ENCODE measurements around the gene SMPDL3A. TPM values are rescaled to one million over a fixed set of nuclear protein-coding genes. Genes with fewer than 3 reads are reported as not detected.

Gene SMPDL3A
- total and polyA plus RNA-seq, 5 experiments from 2014 or later, result 0.21 TPM; not detected in 4

Other genes starting within 250 kb of the SMPDL3A start
- gene PKIB, start 178.9 kb upstream of the SMPDL3A start, total RNA-seq, result under 1 TPM; 0.65 to 0.82 TPM
- under 1 TPM; 0.45 to 0.81 (median 0.75) TPM for gene PKIB, start 178.9 kb upstream of the SMPDL3A start, polyA plus RNA-seq
- gene FABP7, start 9.5 kb upstream of the SMPDL3A start, total RNA-seq, result not detected
- gene FABP7, start 9.5 kb upstream of the SMPDL3A start, polyA plus RNA-seq, result not detected
- gene CLVS2, start 207.0 kb downstream of the SMPDL3A start, total RNA-seq, result not detected
- not detected for gene CLVS2, start 207.0 kb downstream of the SMPDL3A start, polyA plus RNA-seq

Measured in naive thymus-derived CD8-positive, alpha-beta T cell (primary cell).